HepG2 (cell line): ENCODE measurements around the gene PDHX. TPM values are rescaled to one million over a fixed set of nuclear protein-coding genes. Genes with fewer than 3 reads are reported as not detected.

Experiments used
- AHDC1 ChIP-seq: sonication (generic); formaldehyde crosslinking; IDR thresholded peaks from 2 replicates; pipeline ENCODE4 v1.5.1; 2020; ENCODE audit warnings: mild to moderate bottlenecking, missing genetic modification reagents, borderline replicate concordance
- ELF1 ChIP-seq: sonication (generic); formaldehyde crosslinking; IDR thresholded peaks from 2 replicates; pipeline ENCODE4 v1.4.0; 2020; ENCODE audit warnings: missing genetic modification reagents
- KLF9 ChIP-seq: IDR thresholded peaks from 2 replicates; pipeline ENCODE4 v1.6.1; 2016; ENCODE audit warnings: low read depth
- RBM22 ChIP-seq: fragments of 200-400 bp; formaldehyde crosslinking; optimal IDR thresholded peaks from 2 replicates; pipeline ENCODE3; 2017; ENCODE audit warnings: mild to moderate bottlenecking, low read length, moderate library complexity
- ZFP82 ChIP-seq: sonication (generic); formaldehyde crosslinking; IDR thresholded peaks from 2 replicates; pipeline ENCODE4 v1.5.1; 2020; ENCODE audit warnings: mild to moderate bottlenecking, missing genetic modification reagents, borderline replicate concordance
- ZNF44 ChIP-seq: sonication (generic); formaldehyde crosslinking; IDR thresholded peaks from 2 replicates; pipeline ENCODE4 v1.5.1; 2020; ENCODE audit warnings: mild to moderate bottlenecking, missing genetic modification reagents
- ZNF879 ChIP-seq: sonication (generic); formaldehyde crosslinking; IDR thresholded peaks from 2 replicates; pipeline ENCODE4 v1.8.1; 2023; ENCODE audit warnings: missing genetic modification reagents
- ZUFSP ChIP-seq: sonication (generic); formaldehyde crosslinking; IDR thresholded peaks from 2 replicates; pipeline ENCODE4 v1.9.0; 2021; ENCODE audit warnings: missing genetic modification reagents, mild to moderate bottlenecking, borderline replicate concordance
- polyA plus RNA-seq, 8 experiments: library from polyadenylated mRNA; depleted of rRNA in 3 of 8; stranded (reverse) in 7 of 8; unstranded in 1 of 8; fragments of >200 nt; fragmentation: Illumina TruSeq in 4 of 8; extraction: Trizol in 4 of 8; gene quantifications; 2 replicates each; pipeline versions ENCODE4 v1.2.1 to v1.2.3, GENCODE V29; 2011 to 2016; ENCODE audit warnings: low read depth in 4 of 8, missing spikeins in 1 of 8, mixed read lengths in 1 of 8; ENCODE audit not compliant: insufficient read depth in 1 of 8
- total RNA-seq, 5 experiments: library from RNA; depleted of rRNA; stranded (reverse); fragments of >200 nt; fragmentation: Illumina TruSeq; extraction: Trizol; gene quantifications; 2 replicates each; pipeline ENCODE4 v1.2.3, GENCODE V29; 2016; ENCODE audit warnings: low read depth in 1 of 5
- TF ChIP-seq, protein P1 (sequence below): sonication (generic); formaldehyde crosslinking; IDR thresholded peaks from 2 replicates; pipeline ENCODE4 v1.5.0; 2020; ENCODE audit warnings: mild to moderate bottlenecking, missing genetic modification reagents, borderline replicate concordance
- TF ChIP-seq, protein P2 (sequence below): sonication (generic); formaldehyde crosslinking; IDR thresholded peaks from 2 replicates; pipeline ENCODE4 v1.5.0; 2020; ENCODE audit warnings: missing genetic modification reagents

Gene PDHX
- total and polyA plus RNA-seq, 2 of the 13 experiments (the other 11 are each of a cell fraction or from before 2014, with no cell fraction given) = 41.0 to 73.8 TPM

GRCh38 chr11:34957206-34957605 lies 40.8 kb downstream of the PDHX start (continued):
- TF ChIP-seq, protein P1, sequence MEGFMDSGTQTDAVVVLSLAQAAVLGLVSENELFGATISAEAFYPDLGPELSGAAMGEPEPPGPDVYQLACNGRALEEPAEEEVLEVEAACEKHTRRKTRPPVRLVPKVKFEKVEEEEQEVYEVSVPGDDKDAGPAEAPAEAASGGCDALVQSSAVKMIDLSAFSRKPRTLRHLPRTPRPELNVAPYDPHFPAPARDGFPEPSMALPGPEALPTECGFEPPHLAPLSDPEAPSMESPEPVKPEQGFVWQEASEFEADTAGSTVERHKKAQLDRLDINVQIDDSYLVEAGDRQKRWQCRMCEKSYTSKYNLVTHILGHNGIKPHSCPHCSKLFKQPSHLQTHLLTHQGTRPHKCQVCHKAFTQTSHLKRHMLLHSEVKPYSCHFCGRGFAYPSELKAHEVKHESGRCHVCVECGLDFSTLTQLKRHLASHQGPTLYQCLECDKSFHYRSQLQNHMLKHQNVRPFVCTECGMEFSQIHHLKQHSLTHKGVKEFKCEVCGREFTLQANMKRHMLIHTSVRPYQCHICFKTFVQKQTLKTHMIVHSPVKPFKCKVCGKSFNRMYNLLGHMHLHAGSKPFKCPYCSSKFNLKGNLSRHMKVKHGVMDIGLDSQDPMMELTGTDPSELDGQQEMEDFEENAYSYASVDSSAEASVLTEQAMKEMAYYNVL (CRISPR knock-in tag) = no peak
- TF ChIP-seq, protein P2, sequence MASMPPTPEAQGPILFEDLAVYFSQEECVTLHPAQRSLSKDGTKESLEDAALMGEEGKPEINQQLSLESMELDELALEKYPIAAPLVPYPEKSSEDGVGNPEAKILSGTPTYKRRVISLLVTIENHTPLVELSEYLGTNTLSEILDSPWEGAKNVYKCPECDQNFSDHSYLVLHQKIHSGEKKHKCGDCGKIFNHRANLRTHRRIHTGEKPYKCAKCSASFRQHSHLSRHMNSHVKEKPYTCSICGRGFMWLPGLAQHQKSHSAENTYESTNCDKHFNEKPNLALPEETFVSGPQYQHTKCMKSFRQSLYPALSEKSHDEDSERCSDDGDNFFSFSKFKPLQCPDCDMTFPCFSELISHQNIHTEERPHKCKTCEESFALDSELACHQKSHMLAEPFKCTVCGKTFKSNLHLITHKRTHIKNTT = no peak
- TF ChIP-seq KLF9 (no peak), ZNF44 (CRISPR knock-in tag) (no peak), ZUFSP (CRISPR knock-in tag) (no peak), AHDC1 (CRISPR knock-in tag) (no peak), ZNF879 (CRISPR knock-in tag) (no peak), ELF1 (CRISPR knock-in tag) (no peak), ZFP82 (CRISPR knock-in tag) (no peak), RBM22 (no peak)
